Stomach (tissue), 4 donors: ENCODE results near the gene TMPRSS7.

Experiments used
- EP300 ChIP-seq: sonication (generic); formaldehyde crosslinking; IDR thresholded peaks from one replicate; pipeline ENCODE4 v1.6.1; 2017; ENCODE audit warnings: antibody characterized with exemption
- POLR2A ChIP-seq, 4 donors: fragments of 450-650 bp; IDR thresholded peaks; one replicate each; pipeline ENCODE4 v1.6.1; 2016; ENCODE audit warnings: antibody characterized with exemption in 4 of 4, control low read depth in 2 of 4, mild to moderate bottlenecking in 1 of 4, moderate library complexity in 1 of 4
- POLR2AphosphoS5 ChIP-seq, 3 donors: sonication (generic); formaldehyde crosslinking; IDR thresholded peaks; one replicate each; pipeline ENCODE4 v1.6.1; 2016; ENCODE audit warnings: antibody characterized with exemption in 3 of 3
- TF ChIP-seq, protein P1 (sequence below), 7 experiments: fragments of 450-650 bp in 4 of 7; fragments of 200-600 bp in 3 of 7; sonication (generic) in 3 of 7; IDR thresholded peaks; one replicate each; pipeline ENCODE4 v1.5.1; 2016 to 2019; ENCODE audit warnings: antibody characterized with exemption in 7 of 7, control low read depth in 2 of 7, mild to moderate bottlenecking in 1 of 7

DNA sequence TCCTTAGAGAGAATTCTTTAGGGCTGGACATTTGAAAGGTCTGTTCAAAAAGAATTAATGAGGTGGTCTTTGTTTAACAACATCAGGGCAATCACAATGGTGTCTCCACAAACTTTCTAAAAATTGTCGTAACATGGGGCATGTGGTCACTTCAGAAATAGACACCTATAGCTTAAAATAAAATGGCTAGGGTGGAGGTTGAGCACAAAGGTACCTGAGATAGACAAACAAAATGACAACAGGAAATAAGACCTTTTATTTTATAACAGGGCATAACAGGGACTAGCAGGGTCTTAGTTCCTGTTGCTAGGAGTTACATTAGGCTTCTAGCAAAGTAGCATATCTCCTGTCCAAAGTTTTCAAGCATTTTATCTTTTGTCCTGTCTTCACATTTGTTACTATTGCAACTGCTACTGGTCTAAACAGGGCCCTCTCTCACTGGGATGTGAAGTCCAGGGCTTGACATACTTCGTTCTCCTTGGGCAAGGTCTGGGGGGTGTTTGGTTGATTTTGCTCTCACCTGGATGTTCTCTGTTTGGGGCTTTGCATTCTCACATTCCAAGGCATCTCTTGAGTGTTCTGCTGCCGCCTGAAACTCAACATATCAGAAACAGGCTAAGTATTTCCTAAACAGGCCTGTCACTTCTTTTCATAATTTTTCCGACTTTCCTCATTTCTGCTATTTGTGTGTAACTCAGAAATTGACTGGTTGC is 95.5 kb downstream of the TMPRSS7 start:
- TF ChIP-seq, protein P1, sequence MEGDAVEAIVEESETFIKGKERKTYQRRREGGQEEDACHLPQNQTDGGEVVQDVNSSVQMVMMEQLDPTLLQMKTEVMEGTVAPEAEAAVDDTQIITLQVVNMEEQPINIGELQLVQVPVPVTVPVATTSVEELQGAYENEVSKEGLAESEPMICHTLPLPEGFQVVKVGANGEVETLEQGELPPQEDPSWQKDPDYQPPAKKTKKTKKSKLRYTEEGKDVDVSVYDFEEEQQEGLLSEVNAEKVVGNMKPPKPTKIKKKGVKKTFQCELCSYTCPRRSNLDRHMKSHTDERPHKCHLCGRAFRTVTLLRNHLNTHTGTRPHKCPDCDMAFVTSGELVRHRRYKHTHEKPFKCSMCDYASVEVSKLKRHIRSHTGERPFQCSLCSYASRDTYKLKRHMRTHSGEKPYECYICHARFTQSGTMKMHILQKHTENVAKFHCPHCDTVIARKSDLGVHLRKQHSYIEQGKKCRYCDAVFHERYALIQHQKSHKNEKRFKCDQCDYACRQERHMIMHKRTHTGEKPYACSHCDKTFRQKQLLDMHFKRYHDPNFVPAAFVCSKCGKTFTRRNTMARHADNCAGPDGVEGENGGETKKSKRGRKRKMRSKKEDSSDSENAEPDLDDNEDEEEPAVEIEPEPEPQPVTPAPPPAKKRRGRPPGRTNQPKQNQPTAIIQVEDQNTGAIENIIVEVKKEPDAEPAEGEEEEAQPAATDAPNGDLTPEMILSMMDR (IDR thresholded peaks at IDR 0.05), result no peak
- TF ChIP-seq POLR2A (IDR thresholded peaks at IDR 0.05) (no peak), POLR2AphosphoS5 (IDR thresholded peaks at IDR 0.05) (no peak), EP300 (no peak)
